ENCODE measurements around the gene PAX5. TPM values are rescaled to one million over a fixed set of nuclear protein-coding genes. Genes with fewer than 3 reads are reported as not detected.

The PAX5 gene
- total RNA-seq, 1 experiment from 2014 or later = not detected

- Histone ChIP-seq H3K27me3 (ENCODE audit: insufficient read depth, low read depth) (peaks cover 17% of the 10 kb centered on the region; the same call in 1 of the 2 replicates), H3K9me3 (ENCODE audit: insufficient read depth, low read depth) (no peaks in the 10 kb centered on the region), H3K27ac (no peak overlapping the region), H3K9me2 (ENCODE audit: insufficient read depth) (no peaks in the 10 kb centered on the region), H3K4me1 (replicated peaks; ENCODE audit: insufficient read depth) (0 out of 2 replicates have a peak, but pooled peaks cover 3% of the 10 kb centered on the region), H2AFZ (no peak overlapping the region), H3F3A (ENCODE audit: insufficient read depth, low read depth) (no peaks in the 10 kb centered on the region), H4K20me1 (ENCODE audit: insufficient read depth) (no peaks in the 10 kb centered on the region), H3K4me2 (no peak overlapping the region), H3K36me3 (ENCODE audit: low read depth) (no peaks in the 10 kb centered on the region), H3K4me3 (no peak overlapping the region), H3K79me2 (ENCODE audit: low read depth) (no peaks in the 10 kb centered on the region)
- no peak for DNase-seq
- TF ChIP-seq CTCF (conservative IDR thresholded peaks at IDR 0.05) (no peak), EZH2 (IDR thresholded peaks at IDR 0.05; ENCODE audit: low read depth) (no peak)
- intact Hi-C loops (cut with micrococcal nuclease; ENCODE audit: unreplicated experiment) = no loop called here
- ChIA-PET CTCF (no interaction called here), POLR2A (ENCODE audit: unreplicated experiment) (no interaction called here)
- no TSS peak for BruUV-seq (replicated peaks)
Observed at GRCh38 chr9:36913393-36914211, 120.5 kb downstream of the PAX5 start.

- intact Hi-C loops (cut with micrococcal nuclease; ENCODE audit: unreplicated experiment) = no loop called here
- Histone ChIP-seq H3K79me2 (ENCODE audit: low read depth) (no peaks in the 10 kb centered on the region), H3K4me3 (no peak overlapping the region), H4K20me1 (ENCODE audit: insufficient read depth) (no peaks in the 10 kb centered on the region), H3K27me3 (ENCODE audit: insufficient read depth, low read depth) (peaks cover 26% of the 10 kb centered on the region; the same call in 1 of the 2 replicates), H3K4me1 (replicated peaks; ENCODE audit: insufficient read depth) (0 out of 2 replicates have a peak, but pooled peaks cover 3% of the 10 kb centered on the region), H3K9me2 (ENCODE audit: insufficient read depth) (no peaks in the 10 kb centered on the region), H3K27ac (no peak overlapping the region), H3F3A (ENCODE audit: insufficient read depth, low read depth) (no peaks in the 10 kb centered on the region), H2AFZ (no peak overlapping the region), H3K9me3 (ENCODE audit: insufficient read depth, low read depth) (no peaks in the 10 kb centered on the region), H3K4me2 (no peak overlapping the region), H3K36me3 (ENCODE audit: low read depth) (no peaks in the 10 kb centered on the region)
- no TSS peak for BruUV-seq (replicated peaks)
- ChIA-PET POLR2A (ENCODE audit: unreplicated experiment) (interaction anchor here (0.6 kb wide), 1 partner anchor 506 kb away, joined by 3 read pairs; no protein-coding TSS in a partner anchor), CTCF (no interaction called here)
- DNase-seq = no peak
- no peak for TF ChIP-seq CTCF (conservative IDR thresholded peaks at IDR 0.05)
- TF ChIP-seq EZH2 (IDR thresholded peaks at IDR 0.05; ENCODE audit: low read depth) = no peak
Observed at GRCh38 chr9:36912620-36913019, 121.4 kb downstream of the PAX5 start.

GRCh38 chr9:36911601-36912412, 122.3 kb downstream of the PAX5 start:
- Histone ChIP-seq H3K36me3 (ENCODE audit: low read depth) (no peaks in the 10 kb centered on the region), H3F3A (ENCODE audit: insufficient read depth, low read depth) (no peaks in the 10 kb centered on the region), H3K9me2 (ENCODE audit: insufficient read depth) (no peaks in the 10 kb centered on the region), H3K4me3 (no peak overlapping the region), H3K27me3 (ENCODE audit: insufficient read depth, low read depth) (peaks cover 33% of the 10 kb centered on the region; the same call in 1 of the 2 replicates), H3K4me2 (no peak overlapping the region), H2AFZ (no peak overlapping the region), H3K79me2 (ENCODE audit: low read depth) (no peaks in the 10 kb centered on the region), H3K4me1 (replicated peaks; ENCODE audit: insufficient read depth) (0 out of 2 replicates have a peak, but pooled peaks cover 3% of the 10 kb centered on the region), H4K20me1 (ENCODE audit: insufficient read depth) (no peaks in the 10 kb centered on the region), H3K9me3 (ENCODE audit: insufficient read depth, low read depth) (no peaks in the 10 kb centered on the region), H3K27ac (no peak overlapping the region)
- no peak for TF ChIP-seq EZH2 (IDR thresholded peaks at IDR 0.05; ENCODE audit: low read depth)
- no peak for TF ChIP-seq CTCF (conservative IDR thresholded peaks at IDR 0.05)
- no peak for DNase-seq
- ChIA-PET CTCF (interaction anchor here (0.6 kb wide), 1 partner anchor 198 kb away, joined by 6 read pairs; no protein-coding TSS in a partner anchor), POLR2A (ENCODE audit: unreplicated experiment) (interaction anchor here (0.6 kb wide), 2 partner anchors 507 to 524 kb away, joined by 3 read pairs; no protein-coding TSS in a partner anchor)
- BruUV-seq (replicated peaks) = no TSS peak
- intact Hi-C loops (cut with micrococcal nuclease; ENCODE audit: unreplicated experiment) = no loop called here
